Activated T-cell treated with anti-CD3 and anti-CD28 coated beads, Interleukin-2, amount 50 U/mL, for 4 hours (primary cell): Measurements from ENCODE around the gene FLYWCH2. TPM values are rescaled to one million over a fixed set of nuclear protein-coding genes. Genes with fewer than 3 reads are reported as not detected.
A peak's percentile ranks its signal among the peaks of the same experiment; 100 is the strongest.

ENCODE experiments used
- ATAC-seq, 2 donors: fragments of 200-7000 bp; cut with Tn5 transposase; one replicate each; pipeline ENCODE4 v1.10.0; 2021
- DNase-seq: peaks from one replicate; pipeline ENCODE4 v3.0.0-alpha.2; 2020
- H3K27me3 Mint-ChIP-seq: one replicate; pipeline ENCODE4 v1.8.0; 2021; ENCODE audit warnings: low read depth, mixed read lengths
- H3K36me3 Mint-ChIP-seq: one replicate; pipeline ENCODE4 v1.8.0; 2022; ENCODE audit warnings: mixed read lengths; ENCODE audit not compliant: insufficient read depth
- H3K4me1 Mint-ChIP-seq: one replicate; pipeline ENCODE4 v1.8.0; 2021; ENCODE audit warnings: low read depth, mixed read lengths
- H3K4me3 Mint-ChIP-seq: one replicate; pipeline ENCODE4 v1.8.0; 2021; ENCODE audit warnings: mild to moderate bottlenecking, moderate library complexity, mixed read lengths
- H3K9me3 Mint-ChIP-seq: one replicate; pipeline ENCODE4 v1.8.0; 2021; ENCODE audit warnings: mixed read lengths
- total RNA-seq, 3 donors: library from RNA; stranded (reverse); gene quantifications; one replicate each; pipeline ENCODE4 v1.2.1, GENCODE V29; 2021

The FLYWCH2 gene, protein sequence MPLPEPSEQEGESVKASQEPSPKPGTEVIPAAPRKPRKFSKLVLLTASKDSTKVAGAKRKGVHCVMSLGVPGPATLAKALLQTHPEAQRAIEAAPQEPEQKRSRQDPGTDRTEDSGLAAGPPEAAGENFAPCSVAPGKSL
- total RNA-seq, result 10 to 100 TPM; 25.7 to 28.7 (median 28.5) TPM

DNA sequence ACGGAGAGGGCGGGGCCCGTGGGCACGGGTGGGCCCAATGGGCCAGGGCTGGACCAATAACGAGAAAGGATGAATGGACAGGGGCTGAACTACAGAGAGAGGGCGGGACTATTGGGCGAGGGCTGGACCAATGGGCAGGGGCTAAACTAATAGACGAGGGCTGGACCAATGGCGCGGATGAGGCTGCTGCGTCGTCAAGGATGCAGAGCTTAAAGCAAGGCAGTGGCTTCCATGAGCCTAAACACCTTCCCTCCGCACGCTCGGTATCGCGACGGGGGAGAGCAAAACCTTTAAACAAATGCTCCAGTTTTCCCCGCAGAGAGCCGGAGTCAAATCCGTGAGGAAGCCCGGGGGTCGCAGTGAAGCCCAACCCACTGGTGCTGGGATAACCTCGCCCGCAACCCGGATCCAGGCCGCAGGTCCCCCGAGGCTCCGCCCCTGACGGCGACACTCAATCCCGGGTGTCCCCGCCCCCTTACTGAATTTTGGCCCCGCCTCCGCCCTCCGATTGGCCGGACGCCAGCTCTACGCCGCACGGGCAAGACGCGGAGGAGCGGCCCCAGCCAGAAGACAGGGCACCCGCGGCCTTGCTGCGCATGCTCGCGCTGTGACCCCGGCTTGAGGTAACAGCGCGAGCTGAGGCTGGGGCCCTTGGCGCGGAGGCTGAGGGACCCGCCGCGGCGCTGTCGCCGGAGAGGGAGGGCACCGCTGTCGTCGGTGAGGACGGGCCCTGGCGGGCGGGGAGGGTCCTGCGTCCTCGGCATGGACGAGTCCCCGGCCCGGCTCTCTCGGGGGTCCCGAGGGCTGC, at the start of gene FLYWCH2:
Gene FLYWCH2, plus strand, starts transcription at position 566 of the 808 bp plus-strand sequence. CDS start 13,235 bp downstream, outside the sequence.
- no peaks in the 10 kb centered on the region for H3K27me3 Mint-ChIP-seq
- H3K36me3 Mint-ChIP-seq, result no peaks in the 10 kb centered on the region
- DNase-seq, result peak; percentile 99
- peaks cover 13% of the 10 kb centered on the region for H3K4me1 Mint-ChIP-seq
- H3K9me3 Mint-ChIP-seq, result no peaks in the 10 kb centered on the region
- peak within 1 kb of the TSS; percentile 84 for H3K4me3 Mint-ChIP-seq
- ATAC-seq, result peak; percentile 93 to 95

GRCh38 chr16:2833776-2834175, 49.2 kb upstream of the FLYWCH2 start:
- H3K4me3 Mint-ChIP-seq, result no peak overlapping the region
- H3K4me1 Mint-ChIP-seq, result peaks cover 5% of the 10 kb centered on the region
- ATAC-seq (no peak), DNase-seq (no peak)
- H3K9me3 Mint-ChIP-seq, result no peaks in the 10 kb centered on the region
- H3K27me3 Mint-ChIP-seq, result peaks cover 24% of the 10 kb centered on the region
- no peaks in the 10 kb centered on the region for H3K36me3 Mint-ChIP-seq

GRCh38 chr16:2834968-2835367, 48.0 kb upstream of the FLYWCH2 start:
- H3K36me3 Mint-ChIP-seq, result no peaks in the 10 kb centered on the region
- no peak overlapping the region for H3K4me3 Mint-ChIP-seq
- H3K27me3 Mint-ChIP-seq, result peaks cover 24% of the 10 kb centered on the region
- DNase-seq (no peak), ATAC-seq (no peak)
- H3K9me3 Mint-ChIP-seq, result no peaks in the 10 kb centered on the region
- peaks cover 16% of the 10 kb centered on the region for H3K4me1 Mint-ChIP-seq

DNA sequence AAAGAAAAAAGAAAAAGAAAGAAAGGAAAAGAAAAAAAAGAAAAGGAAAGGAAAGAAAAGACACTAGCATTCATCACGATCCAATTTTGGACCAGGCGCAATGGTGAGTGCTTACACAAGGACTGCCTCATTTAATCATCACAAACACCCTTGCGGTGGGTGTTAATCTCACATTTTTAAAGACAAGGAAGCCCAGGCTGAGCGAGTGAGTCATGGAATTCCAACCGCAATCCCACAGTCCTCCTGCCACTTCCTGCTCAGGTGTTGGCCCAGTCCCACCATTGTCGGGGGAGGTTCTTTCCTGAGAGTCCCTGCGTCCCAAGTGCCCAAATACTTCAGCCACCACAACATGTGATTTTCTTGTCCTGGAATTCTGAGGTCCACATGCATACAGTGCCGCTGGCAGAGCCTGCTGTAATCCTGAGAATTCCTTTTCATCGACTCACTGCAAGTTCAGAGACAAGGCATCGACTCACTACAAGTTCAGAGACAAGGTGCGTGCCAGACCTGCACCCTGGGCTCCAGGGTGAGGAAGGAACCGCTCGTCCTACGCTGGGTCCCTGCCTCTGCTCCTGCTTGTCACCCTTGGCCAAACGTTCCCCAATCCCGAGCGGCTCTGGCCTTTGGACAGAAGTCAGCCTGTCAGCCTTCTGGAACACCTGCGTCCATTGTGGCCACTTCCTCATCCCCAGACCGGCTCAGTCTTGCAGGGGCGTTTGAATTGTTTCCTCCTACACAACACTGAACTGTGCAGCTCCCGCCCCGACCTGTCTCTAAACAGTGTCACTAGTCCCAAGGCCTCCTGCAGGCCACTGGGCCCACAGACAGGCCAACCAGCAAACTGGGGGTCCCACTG, 47.1 kb upstream of the FLYWCH2 start:
- Mint-ChIP-seq H3K36me3 (no peaks in the 10 kb centered on the region), H3K4me1 (peaks cover 19% of the 10 kb centered on the region), H3K9me3 (no peaks in the 10 kb centered on the region), H3K4me3 (no peak overlapping the region), H3K27me3 (peaks cover 20% of the 10 kb centered on the region)
- no peak for DNase-seq
- ATAC-seq, result no peak

- ATAC-seq, result no peak
Observed at GRCh38 chr16:2836646-2837508, 46.1 kb upstream of the FLYWCH2 start.

DNA sequence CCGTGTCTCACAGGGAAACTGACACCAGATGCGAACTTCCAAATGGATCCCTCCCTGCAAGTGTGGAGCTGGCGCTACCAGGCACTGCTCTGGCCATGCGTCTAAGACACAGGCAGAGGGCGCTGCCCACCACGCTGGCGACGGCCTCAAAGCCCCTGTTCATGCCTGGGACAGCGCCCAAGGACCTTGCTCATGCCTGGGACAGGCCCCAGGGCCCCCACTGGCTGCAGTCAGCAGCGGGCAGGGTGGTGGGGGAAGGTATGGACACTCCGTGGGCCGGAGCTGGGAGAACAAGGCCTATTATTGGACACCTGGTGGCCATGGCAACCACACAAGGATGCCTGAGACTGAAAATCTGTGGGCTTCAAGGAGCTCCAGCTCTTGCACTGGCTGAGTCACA, 44.1 kb upstream of the FLYWCH2 start:
- no peaks in the 10 kb centered on the region for H3K9me3 Mint-ChIP-seq
- DNase-seq (peak; percentile 49), ATAC-seq (peak; percentile 66)
- H3K4me1 Mint-ChIP-seq, result peaks cover 39% of the 10 kb centered on the region
- no peaks in the 10 kb centered on the region for H3K36me3 Mint-ChIP-seq
- peaks cover 6% of the 10 kb centered on the region for H3K27me3 Mint-ChIP-seq
- no peak overlapping the region for H3K4me3 Mint-ChIP-seq

More at GRCh38 chr16:2836646-2837508, 46.1 kb upstream of the FLYWCH2 start:
- peaks cover 13% of the 10 kb centered on the region for H3K27me3 Mint-ChIP-seq
- DNase-seq, result no peak
- H3K36me3 Mint-ChIP-seq, result no peaks in the 10 kb centered on the region
- H3K9me3 Mint-ChIP-seq, result no peaks in the 10 kb centered on the region
- H3K4me1 Mint-ChIP-seq, result peaks cover 25% of the 10 kb centered on the region
- no peak overlapping the region for H3K4me3 Mint-ChIP-seq

DNA sequence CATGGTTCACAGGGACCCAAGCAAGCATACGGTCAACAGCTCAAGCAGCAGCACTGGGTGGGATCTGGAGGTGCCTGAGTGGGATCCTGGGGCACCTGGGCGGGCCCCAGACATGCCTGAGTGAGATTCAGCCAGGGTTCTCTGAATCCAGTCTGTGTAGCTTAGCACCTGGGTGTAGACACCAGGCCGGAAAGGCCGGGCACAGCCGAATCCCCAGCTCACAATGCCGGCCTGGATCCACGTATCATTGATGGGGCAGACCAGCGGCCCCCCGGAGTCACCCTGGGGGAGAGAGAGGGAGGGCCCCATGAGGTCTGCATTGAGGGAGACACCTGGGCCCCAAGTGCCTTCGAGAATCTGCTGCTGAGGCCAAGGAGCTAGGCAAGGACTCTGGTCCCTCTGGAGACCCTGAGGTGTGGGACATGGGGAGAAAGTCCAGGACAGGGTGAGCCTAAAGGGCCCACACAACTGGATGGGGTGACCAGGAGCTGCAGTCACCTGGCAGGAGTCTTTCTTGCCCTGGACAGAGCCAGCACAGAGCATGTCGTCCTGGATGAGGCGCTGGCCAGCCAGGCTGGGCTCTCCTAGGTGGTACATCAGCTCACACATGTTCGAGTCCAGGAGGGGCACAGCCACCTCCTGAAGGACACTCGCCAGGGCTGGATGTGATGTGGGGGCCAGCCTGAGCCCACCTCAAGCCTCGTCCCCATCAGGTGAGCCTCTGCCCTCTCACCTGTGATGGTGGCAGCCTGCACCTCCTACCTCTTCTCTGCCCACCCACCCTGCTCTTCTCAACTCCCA, 43.2 kb upstream of the FLYWCH2 start:
- H3K4me1 Mint-ChIP-seq, result peaks cover 40% of the 10 kb centered on the region
- no peak overlapping the region for H3K4me3 Mint-ChIP-seq
- DNase-seq, result no peak
- no peaks in the 10 kb centered on the region for H3K9me3 Mint-ChIP-seq
- no peaks in the 10 kb centered on the region for H3K36me3 Mint-ChIP-seq
- ATAC-seq, result no peak
- peaks cover 4% of the 10 kb centered on the region for H3K27me3 Mint-ChIP-seq

- H3K4me3 Mint-ChIP-seq, result no peak overlapping the region
- DNase-seq (no peak), ATAC-seq (no peak)
- H3K36me3 Mint-ChIP-seq, result no peaks in the 10 kb centered on the region
- peaks cover 46% of the 10 kb centered on the region for H3K4me1 Mint-ChIP-seq
- H3K9me3 Mint-ChIP-seq, result no peaks in the 10 kb centered on the region
- peaks cover 4% of the 10 kb centered on the region for H3K27me3 Mint-ChIP-seq
Observed at GRCh38 chr16:2840914-2841313, 42.1 kb upstream of the FLYWCH2 start.

DNA sequence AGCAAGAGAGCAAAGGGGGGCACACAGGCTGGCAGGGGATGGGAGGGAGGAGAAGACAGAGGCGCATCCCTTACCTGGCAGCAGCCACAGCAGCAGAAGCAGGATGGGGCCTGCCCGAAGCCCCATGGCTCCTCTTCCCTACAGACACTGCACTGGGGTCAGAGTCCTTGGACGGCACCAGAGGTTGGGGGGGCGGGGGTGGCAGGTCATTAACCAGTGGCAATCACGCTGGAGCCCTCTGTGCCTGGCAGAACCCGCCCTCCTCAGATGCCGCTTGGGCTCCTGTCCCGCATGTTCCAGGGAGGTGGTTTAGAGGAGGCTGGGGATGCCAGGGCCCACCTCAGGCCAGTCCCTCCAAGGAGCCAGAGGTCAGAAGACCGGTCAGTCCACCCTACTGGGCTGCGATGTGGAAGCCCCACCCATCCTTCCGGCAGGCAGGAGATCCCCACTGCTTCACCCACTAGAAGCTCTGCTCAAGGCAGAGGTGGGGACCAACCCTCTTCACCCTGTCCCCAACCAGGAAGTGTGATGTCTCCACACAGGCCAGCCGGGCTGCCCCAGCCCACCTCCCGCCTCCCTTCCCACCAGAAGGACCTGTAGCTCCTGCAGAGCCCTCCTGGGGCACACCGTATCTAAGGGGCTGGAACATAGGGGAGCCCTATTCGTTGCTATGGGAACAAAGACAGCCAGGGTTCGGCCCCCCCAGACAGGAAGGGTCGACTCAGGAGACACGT, 41.2 kb upstream of the FLYWCH2 start:
- peaks cover 54% of the 10 kb centered on the region for H3K4me1 Mint-ChIP-seq
- no peaks in the 10 kb centered on the region for H3K9me3 Mint-ChIP-seq
- DNase-seq, result no peak
- H3K36me3 Mint-ChIP-seq, result no peaks in the 10 kb centered on the region
- H3K27me3 Mint-ChIP-seq, result peaks cover 3% of the 10 kb centered on the region
- ATAC-seq, result no peak
- H3K4me3 Mint-ChIP-seq, result peak overlapping the region; percentile 62

- Mint-ChIP-seq H3K4me1 (peaks cover 59% of the 10 kb centered on the region), H3K4me3 (peak overlapping the region; percentile 62), H3K27me3 (peaks cover under 1% of the 10 kb centered on the region), H3K9me3 (no peaks in the 10 kb centered on the region), H3K36me3 (no peaks in the 10 kb centered on the region)
- ATAC-seq (peak; percentile 60 to 69), DNase-seq (peak; percentile 63)
Observed at GRCh38 chr16:2842340-2843000, 40.5 kb upstream of the FLYWCH2 start.

DNA sequence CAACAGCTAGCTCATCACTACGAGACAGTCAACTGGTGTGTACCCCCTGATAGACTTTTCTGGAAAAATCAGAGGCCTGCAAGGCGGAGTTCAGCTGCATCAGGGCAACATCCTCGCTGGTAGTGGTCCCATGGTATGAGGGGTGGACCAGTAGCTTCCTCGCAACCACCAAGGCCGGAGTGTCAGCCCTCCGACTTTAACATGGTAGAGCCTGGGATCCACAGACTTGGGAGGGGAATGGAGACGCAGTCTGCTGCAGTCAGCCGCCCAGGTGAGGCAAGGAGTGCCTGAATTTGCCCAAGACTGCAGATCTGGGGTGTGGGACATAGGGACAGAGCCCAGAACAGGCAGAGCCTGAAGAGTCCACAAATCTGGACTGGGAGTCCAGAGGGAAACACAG, 39.5 kb upstream of the FLYWCH2 start:
- ATAC-seq (no peak), DNase-seq (no peak)
- Mint-ChIP-seq H3K4me1 (peaks cover 56% of the 10 kb centered on the region), H3K27me3 (no peaks in the 10 kb centered on the region), H3K4me3 (no peak overlapping the region), H3K36me3 (no peaks in the 10 kb centered on the region), H3K9me3 (no peaks in the 10 kb centered on the region)

DNA sequence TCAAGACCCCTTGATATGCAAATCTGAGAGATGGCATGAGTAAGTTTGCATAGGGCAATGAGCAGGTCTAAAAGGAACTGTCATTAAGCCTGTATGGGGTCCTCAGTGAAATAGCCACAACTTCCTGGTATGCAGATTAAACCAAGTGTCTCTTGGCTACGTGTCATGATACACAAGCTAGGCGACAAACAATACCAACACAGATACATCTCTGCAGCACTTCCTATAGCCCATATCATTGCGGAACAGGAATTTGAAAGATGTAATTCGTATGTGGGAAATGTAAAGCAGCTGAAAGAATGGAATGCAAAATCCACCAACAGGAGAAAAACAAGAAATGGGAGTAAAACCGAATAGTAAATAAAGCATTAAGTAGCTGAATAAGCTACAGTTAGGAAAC, 37.9 kb upstream of the FLYWCH2 start:
- Mint-ChIP-seq H3K36me3 (no peaks in the 10 kb centered on the region), H3K9me3 (no peaks in the 10 kb centered on the region), H3K4me1 (peaks cover 43% of the 10 kb centered on the region), H3K4me3 (no peak overlapping the region), H3K27me3 (peaks cover 7% of the 10 kb centered on the region)
- DNase-seq, result no peak
- no peak for ATAC-seq
